NCI-H1436 treated with DMSO at 0.1 percent for 48 hours (cell line): Measurements from ENCODE around the gene NEK11.

Experiments
- DNase-seq: peaks from one replicate; lab custom pipeline; 2025; lab: John Stamatoyannopoulos, UW

Gene NEK11

DNA sequence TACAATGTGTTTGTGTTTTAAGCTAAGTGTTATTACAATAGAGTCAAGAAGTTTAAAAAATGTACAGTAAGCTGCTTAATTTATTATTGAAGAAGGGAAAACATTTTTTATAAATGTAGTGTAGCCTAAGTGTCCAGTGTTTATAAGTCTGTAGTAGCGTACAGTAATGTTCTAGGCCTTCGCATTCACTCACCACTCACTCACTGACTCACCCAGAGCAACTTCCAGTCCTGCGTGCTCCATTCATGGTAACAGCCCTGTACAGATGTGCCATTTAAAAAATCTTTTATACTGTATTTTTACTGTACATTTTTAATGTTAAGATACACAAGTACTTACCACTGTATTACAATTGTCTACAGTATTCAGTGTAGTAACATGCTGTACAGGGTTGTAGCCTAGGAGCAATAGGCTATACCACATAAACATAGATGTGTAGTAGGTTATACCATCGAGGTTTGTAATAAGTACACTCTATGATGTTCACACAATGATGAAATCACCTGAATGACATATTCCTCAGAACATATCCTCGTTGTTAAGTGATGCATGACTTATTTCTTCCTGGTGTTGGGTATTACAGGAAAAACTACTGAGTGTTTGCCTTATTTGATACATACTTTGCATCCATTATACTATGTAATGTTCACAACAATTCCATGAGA lies 198.3 kb downstream of the NEK11 start:
- no peak for DNase-seq

DNA sequence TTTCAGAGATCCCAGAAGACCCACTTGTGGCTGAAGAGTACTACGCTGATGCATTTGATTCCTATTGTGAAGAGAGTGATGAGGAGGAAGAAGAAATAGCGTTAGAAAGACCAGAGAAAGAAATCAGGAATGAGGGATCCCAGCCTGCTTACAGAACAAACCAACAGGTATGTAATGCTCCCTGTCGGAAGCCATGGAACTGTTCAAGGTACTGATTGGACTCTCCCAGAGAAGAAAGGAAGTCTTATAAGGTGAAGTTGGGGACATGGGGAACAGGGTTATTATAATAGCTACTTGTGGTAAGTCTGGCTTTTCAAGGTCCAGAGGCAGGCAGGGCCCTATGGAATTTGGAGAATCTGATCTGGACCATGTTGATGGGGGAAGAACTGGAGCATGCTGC lies 201.8 kb downstream of the NEK11 start:
- no peak for DNase-seq

- peak; percentile 57 for DNase-seq
These were observed 205.2 kb downstream of the NEK11 start for GRCh38 chr3:131231710-131232389.

GRCh38 chr3:131232711-131233267 lies 206.1 kb downstream of the NEK11 start:
- no peak for DNase-seq

DNA sequence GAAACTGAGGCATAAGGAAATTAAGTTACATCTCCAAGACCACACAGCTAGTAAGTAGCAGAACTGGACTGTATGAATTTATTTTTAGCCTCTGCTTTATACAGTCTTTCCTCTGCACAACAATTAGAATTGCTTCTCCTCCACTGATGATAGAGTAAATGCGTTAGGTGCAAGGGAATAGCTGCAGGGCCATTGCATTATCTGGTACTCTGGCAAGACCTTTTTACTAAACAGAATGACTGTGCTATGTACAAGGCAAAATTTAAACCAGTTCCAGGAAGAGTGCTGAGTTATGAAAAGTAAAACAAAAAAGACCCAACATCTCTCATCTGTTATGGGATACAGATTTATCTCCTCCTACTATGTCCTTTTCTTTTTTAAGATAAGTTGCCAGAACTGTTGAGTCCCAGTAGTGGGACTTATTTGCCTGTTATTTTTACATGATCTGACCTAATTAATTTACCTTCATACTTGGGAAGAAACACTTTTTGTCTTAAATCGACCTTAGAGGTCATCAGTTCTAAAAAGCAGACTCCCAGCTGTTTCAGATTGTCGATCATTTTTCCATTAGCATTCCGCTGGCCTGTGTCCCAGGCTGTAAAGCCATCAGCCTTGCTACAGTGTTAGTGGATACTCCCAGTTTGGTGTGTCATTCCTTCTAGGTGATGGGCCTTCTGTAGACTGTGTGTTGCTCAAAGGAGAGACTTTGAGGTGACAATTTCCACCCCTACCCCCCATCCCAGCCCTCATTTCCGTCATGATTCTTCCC lies 207.4 kb downstream of the NEK11 start:
- DNase-seq, result no peak

- DNase-seq, result peak; percentile 79
These were observed 209.7 kb downstream of the NEK11 start for GRCh38 chr3:131236421-131236820.

GRCh38 chr3:131238496-131238895 lies 211.8 kb downstream of the NEK11 start:
- DNase-seq, result no peak

- DNase-seq, result no peak
These were observed 212.6 kb downstream of the NEK11 start for GRCh38 chr3:131239267-131239666.

DNA sequence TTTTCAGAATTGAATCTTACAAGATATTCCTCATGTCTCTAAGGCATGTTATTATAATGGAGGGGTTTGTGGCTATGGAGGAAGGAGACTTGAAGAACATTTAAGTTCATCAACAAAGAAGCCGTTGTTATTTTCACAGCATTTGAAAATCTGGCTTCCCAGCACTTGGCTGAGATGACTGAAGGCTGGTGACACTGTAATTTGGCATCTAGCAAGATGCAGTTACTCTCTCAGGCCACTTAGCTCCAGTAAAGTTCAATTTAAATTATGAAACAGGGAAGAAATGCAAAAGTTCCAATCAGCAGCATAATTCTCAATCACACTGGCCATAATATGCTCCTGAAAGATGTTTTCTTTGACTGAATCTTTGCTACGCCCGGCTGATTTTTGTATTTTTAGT lies 215.5 kb downstream of the NEK11 start:
- DNase-seq, result no peak

DNA sequence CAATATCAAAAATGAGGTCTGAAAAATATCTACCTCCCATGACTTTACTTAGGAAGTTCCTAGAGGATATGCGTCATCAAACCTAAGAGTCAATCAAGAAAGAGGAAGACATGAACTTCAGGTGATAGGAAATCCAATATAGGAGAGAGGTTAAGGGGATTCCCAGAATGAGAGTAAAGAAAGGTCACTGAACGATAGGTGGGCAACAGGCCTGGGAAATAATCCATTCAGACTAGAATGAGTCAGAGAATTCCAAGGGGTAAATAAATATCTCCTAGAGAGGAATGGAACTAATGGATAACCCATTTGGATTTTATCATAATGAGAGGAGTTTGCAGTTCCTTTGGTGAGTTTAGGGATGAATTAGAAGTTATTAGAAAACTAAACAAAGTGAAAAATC lies 223.8 kb downstream of the NEK11 start:
- no peak for DNase-seq

DNA sequence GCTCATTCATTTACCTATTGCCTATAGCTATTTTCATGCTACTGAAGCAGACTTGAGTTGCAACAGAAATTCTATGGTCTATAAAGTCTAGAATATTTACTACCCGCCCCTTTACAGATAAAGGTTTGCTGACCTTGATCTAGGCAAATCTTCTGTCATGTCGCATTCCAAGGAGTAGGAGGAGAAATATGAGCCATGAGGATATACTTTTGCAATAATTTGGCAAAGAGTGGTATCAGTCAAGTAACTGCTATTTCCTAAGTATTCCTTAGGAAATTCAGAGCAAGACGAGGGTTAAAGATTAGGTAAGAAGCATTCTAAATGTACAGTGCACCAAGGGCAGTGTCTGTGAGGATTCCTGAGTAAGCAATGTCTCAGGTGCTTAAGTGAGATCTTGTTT lies 233.8 kb downstream of the NEK11 start:
- no peak for DNase-seq

DNA sequence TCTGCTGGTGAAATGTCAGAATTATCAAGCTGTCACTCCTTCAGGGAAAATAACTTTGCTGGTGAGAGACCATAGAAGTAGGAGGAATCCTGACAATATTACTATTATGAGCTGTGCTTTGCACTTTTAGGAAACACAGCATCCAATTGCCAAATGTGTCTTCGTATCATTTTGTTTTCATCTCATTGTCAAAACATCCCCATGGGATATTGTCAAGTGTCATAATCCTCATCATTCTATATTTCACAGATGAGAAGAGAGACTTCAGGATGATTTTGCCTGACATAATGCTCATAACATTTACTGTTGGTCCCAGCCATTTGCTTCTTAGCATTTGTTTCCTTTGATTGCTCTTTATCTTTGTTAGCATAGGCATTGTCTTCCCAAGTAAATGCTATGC lies 234.4 kb downstream of the NEK11 start:
- DNase-seq, result no peak

DNA sequence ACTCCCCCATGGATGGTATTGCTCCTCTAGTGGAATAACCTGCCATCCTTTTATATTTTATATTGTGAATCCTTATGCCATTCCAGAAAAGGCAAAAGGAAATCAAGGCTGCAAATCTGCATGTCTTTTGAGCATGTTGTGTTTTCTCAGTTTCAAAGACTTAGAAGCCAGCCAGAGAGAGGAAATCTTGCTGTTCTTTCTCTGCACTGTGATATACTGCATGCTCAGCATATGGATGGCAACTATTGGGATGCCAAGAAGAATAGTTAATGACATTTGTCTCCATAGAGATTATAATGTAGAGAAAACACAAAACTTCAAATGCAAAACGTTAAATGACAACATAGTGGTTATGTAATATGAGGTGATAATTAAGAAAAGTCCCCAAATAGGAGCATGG lies 248.9 kb downstream of the NEK11 start:
- DNase-seq, result no peak

GRCh38 chr3:131277836-131278497 lies 251.3 kb downstream of the NEK11 start:
- DNase-seq, result no peak

- DNase-seq, result no peak
These were observed 252.9 kb downstream of the NEK11 start for GRCh38 chr3:131279577-131279976.

- no peak for DNase-seq
These were observed 255.7 kb downstream of the NEK11 start for GRCh38 chr3:131282379-131282778.

- no peak for DNase-seq
These were observed 256.3 kb downstream of the NEK11 start for GRCh38 chr3:131282967-131283366.

- DNase-seq, result no peak
These were observed 257.2 kb downstream of the NEK11 start for GRCh38 chr3:131283862-131284261.

GRCh38 chr3:131284302-131284701 lies 257.6 kb downstream of the NEK11 start:
- no peak for DNase-seq

DNA sequence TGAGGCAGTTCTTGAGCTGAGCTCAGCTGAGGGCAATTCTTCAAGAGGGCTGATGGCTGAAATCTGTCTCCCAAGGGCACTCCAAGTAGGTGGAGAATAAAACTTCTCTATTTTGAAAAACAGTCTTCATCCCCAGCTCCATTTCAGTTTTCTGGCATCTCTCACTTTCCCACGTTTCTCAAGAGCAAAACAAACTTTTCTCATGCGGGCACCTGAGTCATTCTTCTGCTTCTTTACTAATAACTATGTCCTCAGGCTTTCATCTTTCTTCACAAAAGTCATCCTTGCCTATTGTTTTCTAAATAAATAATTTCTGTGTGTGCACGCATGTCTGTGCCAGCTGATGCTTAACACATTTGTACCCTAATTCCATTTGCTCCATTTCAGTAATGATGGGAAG lies 258.8 kb downstream of the NEK11 start:
- DNase-seq, result no peak

DNA sequence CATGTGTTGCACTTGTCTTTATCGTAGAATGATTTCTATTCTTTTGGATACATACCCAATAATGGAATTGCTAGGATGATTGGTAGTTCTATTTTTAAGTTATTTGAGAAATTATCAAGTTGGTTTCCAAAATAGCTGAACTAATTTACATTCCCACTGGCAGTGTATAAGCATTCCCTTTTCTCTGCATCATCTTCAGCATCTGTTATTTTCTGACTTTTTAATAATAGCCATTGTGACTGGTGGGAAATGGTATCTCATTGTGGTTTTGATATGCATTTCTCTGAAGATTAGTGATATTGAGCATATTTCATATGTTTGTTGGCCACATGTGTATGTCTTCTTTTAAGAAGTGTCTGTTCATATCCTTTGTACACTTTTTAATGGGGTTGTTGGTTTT lies 273.2 kb downstream of the NEK11 start:
- no peak for DNase-seq

DNA sequence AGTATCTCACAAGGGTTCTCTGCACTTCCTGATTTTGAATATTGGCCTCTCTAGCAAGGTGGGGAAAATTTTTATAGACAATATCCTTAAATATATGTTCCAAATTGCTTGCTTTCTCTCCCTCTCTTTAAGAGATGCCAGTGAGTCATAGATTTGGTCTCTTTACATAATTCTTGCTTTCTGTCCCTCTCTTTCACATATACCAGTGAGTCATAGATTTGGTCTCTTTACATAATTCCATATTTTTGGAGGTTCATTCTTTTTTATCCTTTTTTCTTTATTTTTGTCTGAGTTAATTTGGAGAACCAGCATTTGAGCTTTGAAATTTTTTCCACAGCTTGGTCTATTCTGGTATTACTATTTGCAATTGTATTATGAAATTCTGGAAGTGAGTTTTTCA lies 277.2 kb downstream of the NEK11 start:
- no peak for DNase-seq
